B cell (primary cell): ENCODE measurements around the gene RAB30. TPM values are rescaled to one million over a fixed set of nuclear protein-coding genes. Genes with fewer than 3 reads are reported as not detected.
A peak's percentile ranks its signal among the peaks of the same experiment; 100 is the strongest.

ENCODE experiments used
- ATAC-seq: fragments of 200-7000 bp; cut with Tn5 transposase; one replicate; pipeline ENCODE4 v1.10.0; 2021; ENCODE audit warnings: low read depth, mild to moderate bottlenecking, moderate number of reproducible peaks, moderate library complexity
- CTCF ChIA-PET: fragments of 350-600 bp; sonication (Branson Sonifier 250); formaldehyde crosslinking; loops from one replicate; lab custom pipeline; 2021; ENCODE audit warnings: antibody characterized with exemption, inconsistent platforms; lab: Charles Lee
- POLR2A ChIA-PET: fragments of 350-600 bp; sonication (Branson Sonifier 250); formaldehyde crosslinking; loops from one replicate; lab custom pipeline; 2021; ENCODE audit warnings: antibody characterized with exemption; lab: Charles Lee
- DNase-seq: peaks from one replicate; pipeline ENCODE4 v3.0.0; 2013
- H2AFZ ChIP-seq: 2 replicates; pipeline ENCODE4 v1.6.1; 2012; ENCODE audit warnings: mild to moderate bottlenecking, low read depth, low read length; ENCODE audit not compliant: insufficient read depth, poor library complexity, severe bottlenecking
- H3K27ac ChIP-seq, 2 donors: 1 replicate in 1 of 2; 2 replicates in 1 of 2; pipeline ENCODE4 v1.5.1; 2012 to 2013; ENCODE audit warnings: low read length in 2 of 2, mild to moderate bottlenecking in 2 of 2, moderate library complexity in 1 of 2
- H3K27me3 ChIP-seq, 4 experiments: fragments of 200-600 bp in 1 of 4; sonication (generic) in 1 of 4; replicated peaks in 1 of 4; 1 replicate in 2 of 4; 2 replicates in 2 of 4; pipeline versions ENCODE4 v1.6.1 to v1.7.0; 2013 to 2016; ENCODE audit warnings: low read length in 3 of 4, mild to moderate bottlenecking in 2 of 4, mixed read lengths in 1 of 4, moderate library complexity in 1 of 4; ENCODE audit not compliant: insufficient read depth in 4 of 4, control insufficient read depth in 3 of 4; ENCODE audit errors: control extremely low read depth in 1 of 4
- H3K36me3 ChIP-seq, 2 experiments: replicated peaks in 1 of 2; 1 replicate in 1 of 2; 2 replicates in 1 of 2; pipeline versions ENCODE4 v1.6.1 to v1.7.1; 2013; ENCODE audit warnings: low read length in 1 of 2; ENCODE audit not compliant: insufficient read depth in 2 of 2, control insufficient read depth in 1 of 2; ENCODE audit errors: control extremely low read depth in 1 of 2, extremely low read depth in 1 of 2
- H3K4me1 ChIP-seq, 2 donors: fragments of 200-600 bp in 1 of 2; sonication (generic) in 1 of 2; 1 replicate in 1 of 2; 2 replicates in 1 of 2; pipeline versions ENCODE4 v1.5.1 to v1.6.1; 2013 to 2017; ENCODE audit warnings: low read length in 2 of 2; ENCODE audit not compliant: control insufficient read depth in 2 of 2, insufficient read depth in 2 of 2
- H3K4me2 ChIP-seq: replicated peaks from 2 replicates; pipeline ENCODE3; 2012; ENCODE audit warnings: mild to moderate bottlenecking, low read depth, low read length; ENCODE audit not compliant: poor library complexity, severe bottlenecking
- H3K4me3 ChIP-seq, 5 experiments: fragments of 200-600 bp in 1 of 5; sonication (generic) in 1 of 5; 1 replicate in 3 of 5; 2 replicates in 2 of 5; pipeline versions ENCODE4 v1.5.1 to v1.7.0; 2011 to 2016; ENCODE audit warnings: low read length in 4 of 5, mild to moderate bottlenecking in 4 of 5, low read depth in 2 of 5, control low read depth in 1 of 5, moderate library complexity in 1 of 5; ENCODE audit not compliant: insufficient read depth in 1 of 5; ENCODE audit errors: control extremely low read depth in 1 of 5, extremely low read depth in 1 of 5
- H3K79me2 ChIP-seq: fragments of 200-600 bp; sonication (generic); one replicate; pipeline ENCODE4 v1.6.0; 2016; ENCODE audit warnings: low read length; ENCODE audit not compliant: control insufficient read depth, insufficient read depth
- H3K9ac ChIP-seq: fragments of 200-600 bp; sonication (generic); 2 replicates; pipeline ENCODE4 v1.6.1; 2017; ENCODE audit warnings: mild to moderate bottlenecking, low read length, moderate library complexity
- H3K9me3 ChIP-seq, 3 donors: one replicate each; pipeline versions ENCODE4 v1.6.1 to v1.7.1; 2013; ENCODE audit warnings: low read length in 2 of 3; ENCODE audit not compliant: control insufficient read depth in 2 of 3, insufficient read depth in 1 of 3; ENCODE audit errors: control extremely low read depth in 1 of 3
- H4K20me1 ChIP-seq: 2 replicates; pipeline ENCODE4 v1.6.0; 2012; ENCODE audit warnings: mild to moderate bottlenecking, low read length; ENCODE audit not compliant: insufficient read depth, control insufficient read depth, poor library complexity, severe bottlenecking
- H3K27ac Mint-ChIP-seq: one replicate; pipeline ENCODE4 v1.8.0; 2021; ENCODE audit warnings: mixed read lengths
- H3K27me3 Mint-ChIP-seq: one replicate; pipeline ENCODE4 v1.8.0; 2021; ENCODE audit warnings: mixed read lengths
- H3K4me1 Mint-ChIP-seq: one replicate; pipeline ENCODE4 v1.8.0; 2021; ENCODE audit warnings: mixed read lengths
- H3K4me3 Mint-ChIP-seq: one replicate; pipeline ENCODE4 v1.8.0; 2021; ENCODE audit warnings: mixed read lengths
- H3K9me3 Mint-ChIP-seq: one replicate; pipeline ENCODE4 v1.8.0; 2022; ENCODE audit warnings: mixed read lengths; ENCODE audit not compliant: insufficient read depth
- EZH2 ChIP-seq: IDR thresholded peaks from 2 replicates; pipeline ENCODE4 v1.6.1; 2012; ENCODE audit warnings: borderline replicate concordance, low read depth, mild to moderate bottlenecking, moderate library complexity, low read length; ENCODE audit not compliant: insufficient read depth, poor library complexity, severe bottlenecking
- WGBS: methylation state at CpG from one replicate; pipeline ENCODE4 v1.1.5; 2013; ENCODE audit warnings: missing lambda C conversion rate; ENCODE audit not compliant: insufficient coverage; 5-methylcytosine and 5-hydroxymethylcytosine counted together
- intact Hi-C: fragments of 100-400 bp; cut with micrococcal nuclease; formaldehyde crosslinking; loops from one replicate; pipeline ENCODE4 v1.10.0; 2022
- polyA plus RNA-seq: library from polyadenylated mRNA; depleted of rRNA; stranded (reverse); fragments of >200 nt; gene quantifications from 2 replicates; pipeline ENCODE4 v1.2.3, GENCODE V29; 2012
- total RNA-seq, 2 donors: library from RNA; stranded (reverse); fragments of 120-200 nt in 1 of 2; gene quantifications; 1 replicate in 1 of 2; 2 replicates in 1 of 2; pipeline versions ENCODE4 v1.2.3 to v1.2.4, GENCODE V29; 2013 to 2022
- TF ChIP-seq, protein P1 (sequence below): fragments of 200-600 bp; IDR thresholded peaks from one replicate; pipeline ENCODE4 v1.8.0; 2022; ENCODE audit warnings: antibody characterized with exemption, mild to moderate bottlenecking

RAB30 gene
- total and polyA plus RNA-seq, 2 donors (not counting 1 experiment from before 2014, with no cell fraction given): 26.6 to 214 TPM

DNA sequence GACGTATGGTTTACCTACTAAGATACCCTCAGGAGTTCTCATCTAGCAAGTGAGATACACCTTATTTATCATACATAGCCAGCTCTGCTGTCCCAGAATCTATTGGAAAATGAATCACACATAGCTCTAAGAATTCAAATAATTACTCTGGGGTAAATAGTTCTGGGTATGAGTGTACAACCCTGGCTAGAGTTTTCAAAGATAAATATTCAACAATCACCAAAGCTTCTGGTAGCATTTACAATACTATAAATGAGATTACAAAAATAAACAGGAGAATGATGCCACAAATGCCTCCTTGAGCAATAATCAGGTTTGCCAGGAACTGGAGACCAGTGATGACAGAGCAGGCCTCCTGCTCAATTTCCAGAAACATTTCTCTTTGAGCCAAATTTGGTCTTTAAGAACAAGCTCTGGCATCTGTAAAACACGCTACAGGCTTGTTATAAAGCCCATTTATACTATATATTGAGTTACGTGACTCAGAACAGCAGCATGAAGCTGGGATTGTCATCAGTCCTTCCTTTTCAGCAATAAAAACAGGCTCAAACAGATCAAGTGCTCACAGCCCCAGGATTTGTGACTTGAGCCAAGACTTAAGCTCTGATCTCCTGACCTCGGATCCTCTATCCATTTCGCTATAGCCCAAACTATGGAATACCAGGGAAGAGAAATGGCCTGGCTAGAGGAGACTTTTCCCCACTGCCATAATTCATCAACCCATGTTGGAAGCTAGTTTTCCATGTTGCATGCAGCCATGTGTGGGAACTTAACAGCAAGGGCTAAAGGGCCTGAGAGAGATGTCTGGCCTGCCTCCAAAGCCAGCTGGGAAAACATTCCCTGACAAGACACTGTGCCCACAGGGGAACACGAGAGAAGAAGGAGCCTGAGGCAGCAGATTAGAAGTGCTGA is 19.7 kb downstream of the RAB30 start:
- ChIA-PET POLR2A (interaction anchor here (1.0 kb wide), 1 partner anchor 11 kb away, joined by 6 read pairs; no protein-coding TSS in a partner anchor), CTCF (interaction anchor here (1.2 to 3.7 kb wide), 5 partner anchors 11 to 185 kb away, joined by 3 to 17 read pairs (median 3); no protein-coding TSS in a partner anchor)
- H3K79me2 ChIP-seq: peaks cover 100% of the 10 kb centered on the region
- peaks cover 72 to 83% of the 10 kb centered on the region in 2 donors for H3K4me1 ChIP-seq
- no peaks in the 10 kb centered on the region for H3K27me3 Mint-ChIP-seq
- no peak overlapping the region for H3K9ac ChIP-seq
- peaks cover 17 to 18% of the 10 kb centered on the region in 2 experiments for H3K36me3 ChIP-seq
- intact Hi-C loops: no loop called here
- H3K4me3 ChIP-seq: no peak overlapping the region
- H4K20me1 ChIP-seq: peaks cover 26% of the 10 kb centered on the region
- H2AFZ ChIP-seq: no peak overlapping the region
- peak overlapping the region; percentile 82 for H3K27ac Mint-ChIP-seq
- no peak overlapping the region for H3K4me3 Mint-ChIP-seq
- WGBS: 94% methylated on average over 5 of the region's 6 CpGs
- TF ChIP-seq EZH2: no peak
- TF ChIP-seq, protein P1, sequence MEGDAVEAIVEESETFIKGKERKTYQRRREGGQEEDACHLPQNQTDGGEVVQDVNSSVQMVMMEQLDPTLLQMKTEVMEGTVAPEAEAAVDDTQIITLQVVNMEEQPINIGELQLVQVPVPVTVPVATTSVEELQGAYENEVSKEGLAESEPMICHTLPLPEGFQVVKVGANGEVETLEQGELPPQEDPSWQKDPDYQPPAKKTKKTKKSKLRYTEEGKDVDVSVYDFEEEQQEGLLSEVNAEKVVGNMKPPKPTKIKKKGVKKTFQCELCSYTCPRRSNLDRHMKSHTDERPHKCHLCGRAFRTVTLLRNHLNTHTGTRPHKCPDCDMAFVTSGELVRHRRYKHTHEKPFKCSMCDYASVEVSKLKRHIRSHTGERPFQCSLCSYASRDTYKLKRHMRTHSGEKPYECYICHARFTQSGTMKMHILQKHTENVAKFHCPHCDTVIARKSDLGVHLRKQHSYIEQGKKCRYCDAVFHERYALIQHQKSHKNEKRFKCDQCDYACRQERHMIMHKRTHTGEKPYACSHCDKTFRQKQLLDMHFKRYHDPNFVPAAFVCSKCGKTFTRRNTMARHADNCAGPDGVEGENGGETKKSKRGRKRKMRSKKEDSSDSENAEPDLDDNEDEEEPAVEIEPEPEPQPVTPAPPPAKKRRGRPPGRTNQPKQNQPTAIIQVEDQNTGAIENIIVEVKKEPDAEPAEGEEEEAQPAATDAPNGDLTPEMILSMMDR: no peak
- no peak for DNase-seq
- H3K27me3 ChIP-seq: no peaks in the 10 kb centered on the region
- ATAC-seq: no peak
- peaks cover 4% of the 10 kb centered on the region for H3K9me3 Mint-ChIP-seq
- H3K27ac ChIP-seq: peak overlapping the region; percentile 74 to 94
- peaks cover 0 to 13% (median 5%) of the 10 kb centered on the region in 3 donors for H3K9me3 ChIP-seq
- peaks cover 80% of the 10 kb centered on the region for H3K4me1 Mint-ChIP-seq
- H3K4me2 ChIP-seq: no peak overlapping the region
